SK-N-SH (cell line): ENCODE measurements around the gene HTR3E. TPM values are rescaled to one million over a fixed set of nuclear protein-coding genes. Genes with fewer than 3 reads are reported as not detected.
A peak's percentile ranks its signal among the peaks of the same experiment; 100 is the strongest.

Experiments used
- CTCF ChIA-PET: fragments of 300-600, 350-600 bp; formaldehyde crosslinking; extraction: SDS; loops from one replicate; lab custom pipeline; 2021; lab: Yijun Ruan, JAX
- POLR2A ChIA-PET: fragments of 350-600 bp; sonication (Branson Sonifier 250); formaldehyde crosslinking; extraction: SDS; loops from one replicate; lab custom pipeline; 2020; ENCODE audit warnings: antibody characterized with exemption, inconsistent platforms; lab: Yijun Ruan, JAX
- DNase-seq: peaks from one replicate; pipeline ENCODE4 v3.0.0; 2012
- H2AFZ ChIP-seq: fragments of 200-600 bp; sonication (generic); 2 replicates; pipeline ENCODE4 v1.8.1; 2016; ENCODE audit warnings: antibody characterized with exemption, mild to moderate bottlenecking, low read depth
- H3F3A ChIP-seq: fragments of 200-600 bp; sonication (generic); replicated peaks from 2 replicates; pipeline ENCODE3; 2016; ENCODE audit warnings: antibody characterized with exemption, mild to moderate bottlenecking; ENCODE audit not compliant: insufficient read depth
- H3K27ac ChIP-seq, 2 experiments: fragments of 200-500 bp in 1 of 2; fragments of 200-600 bp in 1 of 2; sonication (Bioruptor generic) in 1 of 2; sonication (generic), shearing (Covaris generic) in 1 of 2; 2 replicates each; pipeline versions ENCODE4 v1.5.1 to v1.6.1; 2014 to 2016; ENCODE audit warnings: low read depth in 2 of 2, inconsistent platforms in 1 of 2, low read length in 1 of 2, mild to moderate bottlenecking in 1 of 2, mixed read lengths in 1 of 2
- H3K27me3 ChIP-seq: fragments of 200-600 bp; sonication (generic), shearing (Covaris generic); 2 replicates; pipeline ENCODE4 v1.6.1; 2016; ENCODE audit warnings: mixed run types; ENCODE audit not compliant: insufficient read depth
- H3K36me3 ChIP-seq, 2 experiments: fragments of 200-500 bp in 1 of 2; fragments of 200-600 bp in 1 of 2; sonication (Bioruptor generic) in 1 of 2; sonication (generic) in 1 of 2; replicated peaks in 1 of 2; 2 replicates each; pipeline versions ENCODE3 to v1.5.1; 2014 to 2016; ENCODE audit warnings: low read length in 1 of 2, mild to moderate bottlenecking in 1 of 2; ENCODE audit not compliant: insufficient read depth in 2 of 2, control insufficient read depth in 1 of 2
- H3K4me1 ChIP-seq, 2 experiments: fragments of 200-500 bp in 1 of 2; fragments of 200-600 bp in 1 of 2; sonication (Bioruptor generic) in 1 of 2; sonication (generic), shearing (Covaris generic) in 1 of 2; 2 replicates each; pipeline versions ENCODE4 v1.5.1 to v1.6.1; 2014 to 2016; ENCODE audit warnings: low read depth in 1 of 2, low read length in 1 of 2, mixed run types in 1 of 2; ENCODE audit not compliant: insufficient read depth in 2 of 2, control insufficient read depth in 1 of 2
- H3K4me2 ChIP-seq: fragments of 200-600 bp; sonication (generic), shearing (Covaris generic); 2 replicates; pipeline ENCODE4 v1.6.1; 2017; ENCODE audit warnings: mixed run types
- H3K4me3 ChIP-seq, 2 experiments: fragments of 200-500 bp in 1 of 2; fragments of 200-600 bp in 1 of 2; sonication (Bioruptor generic) in 1 of 2; sonication (generic), shearing (Covaris generic) in 1 of 2; 2 replicates each; pipeline versions ENCODE4 v1.5.1 to v1.8.1; 2014 to 2016; ENCODE audit warnings: low read depth in 2 of 2, inconsistent platforms in 1 of 2, low read length in 1 of 2, mild to moderate bottlenecking in 1 of 2, mixed read lengths in 1 of 2, moderate library complexity in 1 of 2
- H3K79me2 ChIP-seq: fragments of 200-600 bp; sonication (generic); 2 replicates; pipeline ENCODE4 v1.8.1; 2017; ENCODE audit warnings: mild to moderate bottlenecking; ENCODE audit not compliant: insufficient read depth
- H3K9ac ChIP-seq: fragments of 200-600 bp; sonication (generic); 2 replicates; pipeline ENCODE4 v1.6.1; 2017; ENCODE audit warnings: mixed run types
- H3K9me2 ChIP-seq: fragments of 200-600 bp; sonication (generic); 2 replicates; pipeline ENCODE4 v1.6.1; 2017; ENCODE audit warnings: mixed run types
- H3K9me3 ChIP-seq: fragments of 200-600 bp; sonication (generic); 2 replicates; pipeline ENCODE4 v1.6.1; 2017; ENCODE audit warnings: mixed run types, mild to moderate bottlenecking, moderate library complexity
- H4K20me1 ChIP-seq: fragments of 200-600 bp; sonication (generic); 2 replicates; pipeline ENCODE4 v1.6.1; 2017; ENCODE audit warnings: mild to moderate bottlenecking, mixed run types; ENCODE audit not compliant: insufficient read depth
- CTCF ChIP-seq: fragments of 200-600 bp; sonication (generic); IDR thresholded peaks from 2 replicates; pipeline ENCODE4 v1.6.1; 2017; ENCODE audit warnings: antibody characterized with exemption, mild to moderate bottlenecking, moderate library complexity
- ELF1 ChIP-seq: IDR thresholded peaks from 2 replicates; pipeline ENCODE4 v1.4.0; 2012
- EP300 ChIP-seq, 2 experiments: IDR thresholded peaks; 2 replicates each; pipeline versions ENCODE4 v1.4.0 to v1.6.1; 2012; ENCODE audit warnings: borderline replicate concordance in 1 of 2, low read depth in 1 of 2, low read length in 1 of 2
- FOXM1 ChIP-seq: IDR thresholded peaks from 2 replicates; pipeline ENCODE4 v1.4.0; 2012; ENCODE audit warnings: low read depth, mild to moderate bottlenecking
- GATA2 ChIP-seq: sonication (generic); formaldehyde crosslinking; IDR thresholded peaks from 2 replicates; pipeline ENCODE4 v1.5.0; 2020; ENCODE audit warnings: mild to moderate bottlenecking, missing genetic modification reagents
- IRF3 ChIP-seq: fragments of 150-350 bp; IDR thresholded peaks from 2 replicates; pipeline ENCODE4 v1.6.1; 2016; ENCODE audit warnings: mild to moderate bottlenecking, low read depth, low read length
- JUND ChIP-seq: IDR thresholded peaks from 2 replicates; pipeline ENCODE4 v1.4.0; 2012
- NFIC ChIP-seq: IDR thresholded peaks from 2 replicates; pipeline ENCODE4 v1.4.0; 2012; ENCODE audit warnings: borderline replicate concordance
- NRF1 ChIP-seq: IDR thresholded peaks from 2 replicates; pipeline ENCODE4 v1.6.1; 2012; ENCODE audit warnings: low read depth, mild to moderate bottlenecking, low read length
- PBX3 ChIP-seq: IDR thresholded peaks from 2 replicates; pipeline ENCODE4; 2012
- RAD21 ChIP-seq: IDR thresholded peaks from 2 replicates; pipeline ENCODE4 v1.6.1; 2012; ENCODE audit warnings: mild to moderate bottlenecking, low read length
- SMC3 ChIP-seq: IDR thresholded peaks from 2 replicates; pipeline ENCODE4 v1.6.1; 2012; ENCODE audit warnings: low read depth, low read length, improper control_type of control experiment
- TAF1 ChIP-seq: IDR thresholded peaks from 2 replicates; pipeline ENCODE4 v1.6.1; 2012; ENCODE audit warnings: low read depth, mild to moderate bottlenecking, low read length, moderate library complexity, borderline replicate concordance
- USF2 ChIP-seq: fragments of 150-350 bp; IDR thresholded peaks from 2 replicates; pipeline ENCODE4 v1.6.1; 2017; ENCODE audit warnings: antibody characterized with exemption, low read length, low read depth, borderline replicate concordance
- YY1 ChIP-seq: IDR thresholded peaks from 2 replicates; pipeline ENCODE4 v1.4.0; 2012; ENCODE audit warnings: low read depth, mild to moderate bottlenecking
- WGBS: methylation state at CpG from one replicate; pipeline ENCODE4 v1.1.6; 2017; ENCODE audit warnings: low lambda C conversion rate; 5-methylcytosine and 5-hydroxymethylcytosine counted together
- polyA plus RNA-seq, 3 experiments: library from polyadenylated mRNA; depleted of rRNA; stranded (reverse); fragments of >200 nt; gene quantifications; 2 replicates each; pipeline ENCODE4 v1.2.3, GENCODE V29; 2012
- TF ChIP-seq, protein P1 (sequence below): IDR thresholded peaks from 2 replicates; pipeline ENCODE4 v1.4.0; 2012; ENCODE audit warnings: low read depth

HTR3E gene
- polyA plus RNA-seq, 1 of the 3 experiments (the other 2 are of a cell fraction) = not detected

DNA sequence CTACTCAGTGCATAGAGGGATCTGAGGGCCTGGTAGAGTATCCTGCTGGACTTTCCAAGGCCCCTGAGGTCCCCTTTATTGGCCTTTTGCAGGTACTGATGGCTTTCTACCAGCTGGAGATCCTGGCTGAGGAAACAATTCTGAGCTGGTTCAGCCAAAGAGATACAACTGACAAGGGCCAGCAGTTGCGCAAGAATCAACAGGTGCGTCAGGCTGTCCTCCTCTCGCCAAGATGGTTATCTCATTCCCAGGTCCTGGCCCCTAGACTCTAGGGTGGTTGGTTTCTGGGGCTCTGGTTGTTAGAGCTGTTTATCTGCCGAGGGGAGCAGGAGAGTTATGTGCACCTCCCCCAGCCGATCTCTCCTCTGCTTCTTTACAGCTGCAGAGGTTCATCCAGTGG lies 47.6 kb downstream of the HTR3E start:
- H3K4me2 ChIP-seq = no peak overlapping the region
- no CpG with 5 or more reads among the region's 5 CpGs for WGBS
- peaks cover 0 to 2% of the 10 kb centered on the region in 2 experiments; a peak in 1 of 4 replicates for H3K4me1 ChIP-seq
- H3K9me2 ChIP-seq = no peaks in the 10 kb centered on the region
- no peak overlapping the region for H3K9ac ChIP-seq
- H3F3A ChIP-seq = peaks cover 8% of the 10 kb centered on the region
- no peak overlapping the region for H3K27ac ChIP-seq
- DNase-seq = no peak
- CTCF ChIA-PET = interaction anchor here (0.6 to 4.3 kb wide), 15 partner anchors 9 to 254 kb away, joined by 3 to 31 read pairs (median 6); partner anchors contain the start of genes ALG3, CAMK2N2, DVL3 and EEF1AKMT4
- no peaks in the 10 kb centered on the region for H4K20me1 ChIP-seq
- H3K4me3 ChIP-seq = no peak overlapping the region
- no peak overlapping the region for H2AFZ ChIP-seq
- POLR2A ChIA-PET = interaction anchor here (0.9 to 1.6 kb wide), 3 partner anchors 9 to 142 kb away, joined by 3 to 4 read pairs (median 3); partner anchors contain the start of gene EIF2B5
- no peaks in the 10 kb centered on the region for H3K9me3 ChIP-seq
- H3K36me3 ChIP-seq = peaks cover 40 to 60% of the 10 kb centered on the region in 2 experiments
- H3K27me3 ChIP-seq = no peaks in the 10 kb centered on the region
- TF ChIP-seq EP300 (IDR thresholded peaks at IDR 0.05; ENCODE audit: borderline replicate concordance in 1 of 2, low read depth in 1 of 2, low read length in 1 of 2) (no peak), USF2 (no peak), TAF1 (no peak), NRF1 (no peak), JUND (no peak), IRF3 (no peak), FOXM1 (no peak), YY1 (no peak), GATA2 (no peak), SMC3 (no peak), ELF1 (no peak), PBX3 (no peak)
- TF ChIP-seq, protein P1, sequence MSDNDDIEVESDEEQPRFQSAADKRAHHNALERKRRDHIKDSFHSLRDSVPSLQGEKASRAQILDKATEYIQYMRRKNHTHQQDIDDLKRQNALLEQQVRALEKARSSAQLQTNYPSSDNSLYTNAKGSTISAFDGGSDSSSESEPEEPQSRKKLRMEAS = no peak
- TF ChIP-seq, all 33 proteins: peak for 0
- H3K79me2 ChIP-seq = peaks cover 20% of the 10 kb centered on the region

GRCh38 chr3:184145111-184145524 lies 48.3 kb downstream of the HTR3E start:
- POLR2A ChIA-PET = interaction anchor here (1.0 to 1.6 kb wide), 2 partner anchors 10 to 142 kb away, joined by 3 to 4 read pairs; partner anchors contain the start of gene EIF2B5
- CTCF ChIA-PET = interaction anchor here (0.6 to 4.3 kb wide), 19 partner anchors 10 to 255 kb away, joined by 3 to 31 read pairs (median 5); partner anchors contain the start of genes ALG3, CAMK2N2, DVL3 and EEF1AKMT4

More at GRCh38 chr3:184145111-184145524, 48.3 kb downstream of the HTR3E start:
- Histone ChIP-seq H3K27ac (no peak overlapping the region), H3K4me2 (no peak overlapping the region), H3K9ac (no peak overlapping the region), H3F3A (peaks cover 8% of the 10 kb centered on the region), H3K36me3 (peaks cover 36 to 58% of the 10 kb centered on the region in 2 experiments), H3K4me3 (no peak overlapping the region), H4K20me1 (no peaks in the 10 kb centered on the region), H3K9me2 (no peaks in the 10 kb centered on the region), H2AFZ (no peak overlapping the region), H3K79me2 (peaks cover 14% of the 10 kb centered on the region), H3K9me3 (no peaks in the 10 kb centered on the region), H3K27me3 (no peaks in the 10 kb centered on the region), H3K4me1 (peaks cover 0 to 2% of the 10 kb centered on the region in 2 experiments; a peak in 1 of 4 replicates)
- DNase-seq = peak; percentile 59
- WGBS = 59% methylated on average over 4 of the region's 4 CpGs
- peak; percentile 38 for TF ChIP-seq SMC3
- TF ChIP-seq NFIC = no peak
- TF ChIP-seq FOXM1 = no peak
- peak; percentile 67 for TF ChIP-seq RAD21
- peak; percentile 42 for TF ChIP-seq CTCF
